Subcutaneous adipose tissue (tissue), 4 donors: Measurements from ENCODE around the gene COMMD4. TPM values are rescaled to one million over a fixed set of nuclear protein-coding genes. Genes with fewer than 3 reads are reported as not detected.

ENCODE experiments used
- CTCF ChIP-seq: fragments of 450-650 bp; IDR thresholded peaks from one replicate; pipeline ENCODE4 v1.5.1; 2016; ENCODE audit warnings: low read depth, mild to moderate bottlenecking, control low read depth, antibody characterized with exemption, moderate library complexity
- total RNA-seq, 4 donors: library from RNA; depleted of rRNA; stranded (reverse); fragments of >200 nt; gene quantifications; one replicate each; pipeline ENCODE4 v1.1.0, GENCODE V29; 2016

The COMMD4 gene
- total RNA-seq, 4 donors from 2014 or later = 26.9 to 48.9 (median 44.0) TPM

DNA sequence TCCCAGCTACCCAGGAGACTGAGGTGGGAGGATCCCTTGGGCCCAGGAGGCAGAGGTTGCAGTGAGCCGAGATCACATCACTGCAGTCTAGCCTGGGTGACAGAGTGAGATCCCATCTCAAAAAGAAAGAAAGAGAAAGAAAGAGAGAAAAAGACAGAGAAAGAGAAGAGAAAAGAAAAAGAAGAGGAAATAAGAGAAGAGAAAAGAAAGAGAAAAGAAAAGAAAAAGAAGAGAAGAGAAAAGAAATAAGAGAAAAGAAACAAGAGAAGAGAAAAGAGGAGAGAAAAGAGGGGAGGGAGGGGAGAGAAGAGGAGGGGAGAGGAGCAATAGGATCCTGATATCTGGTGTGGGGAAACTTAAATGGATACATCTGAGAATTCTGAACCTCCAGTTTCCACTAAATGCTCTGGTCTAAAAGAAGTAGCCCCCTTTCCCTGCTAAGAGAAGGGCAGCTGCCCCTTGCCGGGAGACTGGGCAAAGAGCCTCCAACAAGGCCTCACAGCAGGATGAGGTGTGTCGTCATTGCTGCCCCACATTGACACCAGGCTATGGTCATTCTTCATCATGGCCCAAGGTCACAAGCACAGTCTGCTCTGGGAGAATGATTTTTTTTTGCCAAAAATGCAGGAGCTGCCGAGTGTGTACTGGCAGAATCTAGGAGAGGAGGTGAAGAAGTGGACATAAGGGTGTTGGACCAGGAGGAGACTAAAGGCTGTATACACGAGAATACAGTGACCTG, 21.1 kb upstream of the COMMD4 start:
- TF ChIP-seq CTCF = no peak

- TF ChIP-seq CTCF = no peak
Measured at GRCh38 chr15:75321711-75322110, 14.2 kb upstream of the COMMD4 start.

DNA sequence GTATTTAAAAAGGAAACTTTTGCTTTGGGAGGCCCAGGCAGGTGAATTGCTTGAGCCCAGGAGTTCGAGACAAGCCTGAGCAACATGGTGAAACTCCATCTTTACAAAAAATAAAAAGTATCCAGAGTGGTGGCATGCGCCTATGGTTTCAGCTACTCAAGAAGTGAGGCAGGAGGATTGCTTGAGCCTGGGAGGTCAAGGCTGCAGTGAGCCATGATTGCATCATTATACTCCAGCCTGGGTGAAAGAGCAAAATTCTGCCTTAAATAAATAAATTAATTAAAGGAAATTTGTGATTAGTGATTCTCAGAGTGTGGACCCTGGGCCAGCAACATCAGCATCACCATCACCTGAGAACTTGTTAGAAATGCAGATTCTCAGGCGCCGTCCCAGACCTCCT, 9.9 kb upstream of the COMMD4 start:
- TF ChIP-seq CTCF = no peak

GRCh38 chr15:75327005-75327404, 8.9 kb upstream of the COMMD4 start:
- TF ChIP-seq CTCF = no peak

DNA sequence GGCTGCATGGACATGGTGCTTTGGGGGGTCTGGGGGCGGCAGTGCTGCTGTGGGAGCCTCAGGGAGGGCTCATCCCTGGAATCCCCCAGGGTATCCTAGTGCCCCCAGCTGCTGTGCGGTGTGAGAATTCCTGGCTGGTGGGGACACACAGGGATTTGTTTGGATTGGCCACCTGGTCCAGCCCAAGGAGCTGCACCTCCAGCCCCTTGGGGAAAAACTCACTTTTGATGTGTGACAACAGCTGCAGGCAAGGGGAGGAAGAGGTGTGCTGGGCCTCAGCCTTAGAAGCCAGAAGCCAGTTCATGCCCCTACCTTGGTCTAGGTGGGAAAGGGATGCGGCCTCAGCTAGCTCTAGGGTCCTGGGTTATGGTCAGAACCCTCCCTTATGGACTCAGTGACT, 8.4 kb upstream of the COMMD4 start:
- TF ChIP-seq CTCF = no peak

GRCh38 chr15:75328493-75329314, 7.2 kb upstream of the COMMD4 start:
- no peak for TF ChIP-seq CTCF

GRCh38 chr15:75329571-75329970, 6.3 kb upstream of the COMMD4 start:
- no peak for TF ChIP-seq CTCF
